ENCODE data around the gene RASSF6.
"Not testable (repeated sequence)": the region's sequence is repeated elsewhere in the genome, so short reads cannot be mapped to it uniquely, and the experiment has no call there.

The RASSF6 gene, protein sequence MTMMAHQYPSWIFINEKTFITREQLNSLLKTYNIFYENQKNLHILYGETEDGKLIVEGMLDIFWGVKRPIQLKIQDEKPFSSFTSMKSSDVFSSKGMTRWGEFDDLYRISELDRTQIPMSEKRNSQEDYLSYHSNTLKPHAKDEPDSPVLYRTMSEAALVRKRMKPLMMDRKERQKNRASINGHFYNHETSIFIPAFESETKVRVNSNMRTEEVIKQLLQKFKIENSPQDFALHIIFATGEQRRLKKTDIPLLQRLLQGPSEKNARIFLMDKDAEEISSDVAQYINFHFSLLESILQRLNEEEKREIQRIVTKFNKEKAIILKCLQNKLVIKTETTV

DNA sequence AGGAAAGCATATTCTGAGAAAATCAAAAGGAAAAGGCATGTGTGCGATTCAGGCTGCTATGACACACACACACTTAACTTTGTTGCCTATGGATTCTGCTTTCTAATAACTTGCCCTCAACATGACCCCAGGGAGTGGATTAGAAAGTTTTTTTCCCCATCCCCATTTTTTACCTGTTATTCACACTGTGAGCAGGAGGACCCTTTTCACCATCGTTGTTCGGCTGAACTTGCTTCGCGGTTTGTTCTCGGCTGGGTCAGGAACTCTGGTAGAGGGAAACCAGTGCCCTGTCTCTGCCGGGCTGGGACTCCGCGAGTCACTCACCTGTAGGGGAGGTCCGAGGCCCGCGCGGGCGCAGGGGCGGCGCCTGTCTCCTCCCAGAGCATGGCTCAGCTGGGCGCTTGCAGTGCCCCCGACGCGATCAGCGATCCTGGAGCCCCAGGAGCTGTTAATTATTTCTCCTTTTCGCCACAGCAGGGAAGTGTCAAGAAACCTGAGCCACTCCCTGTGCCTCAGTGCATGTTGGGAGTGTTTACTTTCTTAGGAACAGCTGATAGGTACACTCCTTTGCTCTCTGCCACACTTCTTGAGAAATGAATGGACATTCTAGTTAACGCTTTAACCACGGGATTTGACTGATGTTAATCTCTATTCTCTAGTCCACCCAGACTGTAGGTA is at the start of gene RASSF6:
TSS of gene RASSF6 (minus strand) at position 322 of the 678 bp plus-strand sequence. CDS start 8,641 bp downstream, outside the sequence.
- no peak within 1 kb of the TSS for H3K27ac ChIP-seq (ENCODE audit: low read length)
- H3K36me3 ChIP-seq (ENCODE audit: control insufficient read depth in 2 of 2, insufficient read depth in 2 of 2, low read length in 2 of 2), result no peaks in the 10 kb centered on the region
- H3K4me1 ChIP-seq (ENCODE audit: control insufficient read depth, insufficient read depth, low read length), result no peaks in the 10 kb centered on the region
- H3K27me3 ChIP-seq (ENCODE audit: control insufficient read depth in 1 of 2, insufficient read depth in 2 of 2, low read length in 2 of 2), result peaks cover 7 to 11% of the 10 kb centered on the region in 2 donors
- H3K9ac ChIP-seq (ENCODE audit: low read length in 2 of 2), result no peak within 1 kb of the TSS
- peak within 1 kb of the TSS in 1 of 2 donors; percentile 10 for H3K4me3 ChIP-seq (ENCODE audit: low read length in 2 of 2)
- no peaks in the 10 kb centered on the region for H3K9me3 ChIP-seq (ENCODE audit: control insufficient read depth in 2 of 2, low read length in 2 of 2)

DNA sequence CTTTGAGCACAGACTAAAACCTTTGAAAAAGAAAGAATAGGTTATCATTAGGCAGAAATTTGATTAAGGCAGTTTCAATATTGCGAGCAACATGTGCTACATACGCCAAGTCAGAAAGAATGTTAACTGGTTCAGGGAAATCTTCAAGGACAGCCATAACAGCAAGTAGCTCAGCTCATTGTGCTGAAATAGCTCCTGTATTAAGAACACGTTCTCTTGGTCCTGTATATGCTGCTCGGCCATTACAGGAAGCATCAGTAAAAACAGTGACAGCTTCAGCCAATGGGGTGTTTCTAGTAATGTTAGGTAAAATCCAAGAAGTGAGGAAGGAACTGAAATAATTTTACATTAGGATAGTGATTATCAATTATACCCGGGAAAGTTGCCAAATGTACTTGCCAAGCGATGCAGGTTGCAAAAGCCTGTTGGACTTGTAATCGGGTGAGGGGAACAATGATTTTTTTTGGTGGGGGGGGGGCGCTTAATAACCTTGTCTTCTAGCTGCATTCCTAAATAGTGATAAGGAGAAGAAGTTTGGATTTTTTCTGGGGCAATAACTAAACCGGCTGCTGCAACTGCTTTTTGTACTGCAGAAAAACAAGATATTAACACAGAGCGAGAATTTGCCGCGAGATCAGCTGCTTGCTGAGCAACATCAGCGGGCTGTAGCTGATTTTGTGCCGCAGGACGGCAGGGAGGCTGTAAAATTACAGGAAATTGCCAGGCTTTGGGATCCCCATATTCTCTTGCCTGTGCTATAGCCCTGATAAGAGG is 49.4 kb upstream of the RASSF6 start:
- Histone ChIP-seq H3K27me3 (ENCODE audit: control insufficient read depth in 1 of 2, insufficient read depth in 2 of 2, low read length in 2 of 2) (no peaks in the 10 kb centered on the region), H3K36me3 (ENCODE audit: control insufficient read depth in 2 of 2, insufficient read depth in 2 of 2, low read length in 2 of 2) (no peaks in the 10 kb centered on the region), H3K9me3 (ENCODE audit: control insufficient read depth in 2 of 2, low read length in 2 of 2) (no peaks in the 10 kb centered on the region), H3K4me3 (ENCODE audit: low read length in 2 of 2) (peak overlapping the region; percentile 31 to 47), H3K4me1 (ENCODE audit: control insufficient read depth, insufficient read depth, low read length) (no peaks in the 10 kb centered on the region), H3K27ac (ENCODE audit: low read length) (no peak overlapping the region), H3K9ac (ENCODE audit: low read length in 2 of 2) (peak overlapping the region in 1 of 2 donors; percentile 5)

DNA sequence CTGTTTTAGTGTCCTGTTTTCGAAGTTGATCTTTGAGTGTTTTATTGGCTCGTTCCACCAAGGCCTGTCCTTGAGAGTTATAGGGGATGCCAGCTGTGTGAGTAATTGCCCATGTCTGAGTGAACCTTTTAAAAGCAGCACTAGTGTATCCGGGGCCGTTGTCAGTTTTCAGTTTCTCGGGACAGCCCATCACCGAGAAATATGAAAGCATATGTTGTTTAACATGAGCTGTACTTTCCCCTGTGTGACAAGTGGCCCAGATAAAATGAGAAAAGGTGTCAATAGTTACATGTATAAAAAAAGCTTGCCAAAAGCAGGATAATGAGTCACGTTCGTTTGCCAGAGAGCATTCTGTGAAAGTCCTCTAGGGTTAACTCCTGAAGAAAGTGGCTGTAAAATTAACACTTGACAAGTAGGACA is 48.6 kb upstream of the RASSF6 start:
- peak overlapping the region; percentile 31 to 47 for H3K4me3 ChIP-seq (ENCODE audit: low read length in 2 of 2)
- no peaks in the 10 kb centered on the region for H3K36me3 ChIP-seq (ENCODE audit: control insufficient read depth in 2 of 2, insufficient read depth in 2 of 2, low read length in 2 of 2)
- H3K27me3 ChIP-seq (ENCODE audit: control insufficient read depth in 1 of 2, insufficient read depth in 2 of 2, low read length in 2 of 2), result no peaks in the 10 kb centered on the region
- no peaks in the 10 kb centered on the region for H3K9me3 ChIP-seq (ENCODE audit: control insufficient read depth in 2 of 2, low read length in 2 of 2)
- H3K9ac ChIP-seq (ENCODE audit: low read length in 2 of 2), result peak overlapping the region in 1 of 2 donors; percentile 29
- H3K27ac ChIP-seq (ENCODE audit: low read length), result no peak overlapping the region
- H3K4me1 ChIP-seq (ENCODE audit: control insufficient read depth, insufficient read depth, low read length), result no peaks in the 10 kb centered on the region

DNA sequence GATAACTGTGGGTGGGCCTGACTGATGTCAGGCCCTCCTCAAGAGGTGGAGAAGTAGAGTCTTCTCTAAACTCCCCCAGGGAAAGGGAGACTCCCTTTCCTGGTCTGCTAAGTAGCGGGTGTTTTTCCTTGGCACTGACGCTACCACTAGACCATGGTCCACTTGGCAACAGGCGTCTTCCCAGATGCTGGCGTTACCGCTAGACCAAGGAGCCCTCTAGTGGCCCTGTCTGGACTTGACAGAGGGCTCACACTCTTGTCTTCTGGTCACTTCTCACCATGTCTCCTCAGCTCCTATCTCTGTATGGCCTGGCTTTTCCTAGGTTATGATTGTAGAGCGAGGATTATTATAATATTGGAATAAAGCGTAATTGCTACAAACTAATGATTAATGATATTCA is 45.7 kb upstream of the RASSF6 start:
- H3K36me3 ChIP-seq (ENCODE audit: control insufficient read depth in 2 of 2, insufficient read depth in 2 of 2, low read length in 2 of 2); H3K9me3 ChIP-seq (ENCODE audit: control insufficient read depth in 2 of 2, low read length in 2 of 2); H3K27me3 ChIP-seq (ENCODE audit: control insufficient read depth in 1 of 2, insufficient read depth in 2 of 2, low read length in 2 of 2); H3K27ac ChIP-seq (ENCODE audit: low read length); H3K9ac ChIP-seq (ENCODE audit: low read length in 2 of 2); H3K4me3 ChIP-seq (ENCODE audit: low read length in 2 of 2); H3K4me1 ChIP-seq (ENCODE audit: control insufficient read depth, insufficient read depth, low read length): not testable (repeated sequence)

DNA sequence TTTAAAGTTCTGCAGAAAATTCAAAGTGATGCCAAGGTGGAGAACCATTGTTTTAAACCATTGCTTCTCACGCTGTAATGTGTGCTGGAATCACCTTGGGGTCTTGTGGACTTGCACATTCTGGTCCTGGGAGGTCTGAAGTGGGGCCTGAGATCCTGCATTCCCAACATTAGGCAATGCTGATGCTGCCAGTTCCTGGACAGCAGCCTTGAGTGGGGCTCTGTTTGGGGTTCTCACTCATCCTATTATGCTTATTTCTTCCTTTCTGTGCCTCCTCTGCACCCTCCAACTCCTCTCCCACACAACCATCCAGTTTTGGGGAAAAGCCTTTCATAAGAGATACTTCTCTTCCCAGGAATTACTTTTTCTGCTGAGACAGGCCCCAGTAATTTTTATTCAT is 44.2 kb upstream of the RASSF6 start:
- Histone ChIP-seq H3K9me3 (ENCODE audit: control insufficient read depth in 2 of 2, low read length in 2 of 2) (no peaks in the 10 kb centered on the region), H3K4me1 (ENCODE audit: control insufficient read depth, insufficient read depth, low read length) (no peaks in the 10 kb centered on the region), H3K9ac (ENCODE audit: low read length in 2 of 2) (no peak overlapping the region), H3K4me3 (ENCODE audit: low read length in 2 of 2) (no peak overlapping the region), H3K27ac (ENCODE audit: low read length) (no peak overlapping the region), H3K27me3 (ENCODE audit: control insufficient read depth in 1 of 2, insufficient read depth in 2 of 2, low read length in 2 of 2) (no peaks in the 10 kb centered on the region), H3K36me3 (ENCODE audit: control insufficient read depth in 2 of 2, insufficient read depth in 2 of 2, low read length in 2 of 2) (no peaks in the 10 kb centered on the region)

DNA sequence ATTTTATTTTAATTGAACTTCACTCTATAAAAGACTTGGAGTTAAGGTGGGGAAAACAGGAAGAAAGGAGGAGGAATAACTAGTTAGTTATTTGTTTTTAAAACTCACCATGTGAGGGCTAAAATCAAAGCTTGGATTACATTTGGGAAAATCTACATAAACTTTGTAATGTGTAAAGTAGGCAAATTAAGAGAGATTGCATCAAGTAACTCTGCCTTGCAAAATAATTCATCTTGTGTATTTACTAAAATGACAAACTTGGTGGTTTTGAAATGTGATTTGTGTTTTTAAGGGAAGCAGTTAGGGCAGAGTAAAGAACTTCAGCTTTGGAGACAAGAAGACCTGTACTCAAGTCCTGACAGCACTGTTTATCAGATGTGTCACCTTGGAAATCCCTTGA is 43.3 kb upstream of the RASSF6 start:
- no peak overlapping the region for H3K27ac ChIP-seq (ENCODE audit: low read length)
- no peaks in the 10 kb centered on the region for H3K4me1 ChIP-seq (ENCODE audit: control insufficient read depth, insufficient read depth, low read length)
- no peaks in the 10 kb centered on the region for H3K9me3 ChIP-seq (ENCODE audit: control insufficient read depth in 2 of 2, low read length in 2 of 2)

DNA sequence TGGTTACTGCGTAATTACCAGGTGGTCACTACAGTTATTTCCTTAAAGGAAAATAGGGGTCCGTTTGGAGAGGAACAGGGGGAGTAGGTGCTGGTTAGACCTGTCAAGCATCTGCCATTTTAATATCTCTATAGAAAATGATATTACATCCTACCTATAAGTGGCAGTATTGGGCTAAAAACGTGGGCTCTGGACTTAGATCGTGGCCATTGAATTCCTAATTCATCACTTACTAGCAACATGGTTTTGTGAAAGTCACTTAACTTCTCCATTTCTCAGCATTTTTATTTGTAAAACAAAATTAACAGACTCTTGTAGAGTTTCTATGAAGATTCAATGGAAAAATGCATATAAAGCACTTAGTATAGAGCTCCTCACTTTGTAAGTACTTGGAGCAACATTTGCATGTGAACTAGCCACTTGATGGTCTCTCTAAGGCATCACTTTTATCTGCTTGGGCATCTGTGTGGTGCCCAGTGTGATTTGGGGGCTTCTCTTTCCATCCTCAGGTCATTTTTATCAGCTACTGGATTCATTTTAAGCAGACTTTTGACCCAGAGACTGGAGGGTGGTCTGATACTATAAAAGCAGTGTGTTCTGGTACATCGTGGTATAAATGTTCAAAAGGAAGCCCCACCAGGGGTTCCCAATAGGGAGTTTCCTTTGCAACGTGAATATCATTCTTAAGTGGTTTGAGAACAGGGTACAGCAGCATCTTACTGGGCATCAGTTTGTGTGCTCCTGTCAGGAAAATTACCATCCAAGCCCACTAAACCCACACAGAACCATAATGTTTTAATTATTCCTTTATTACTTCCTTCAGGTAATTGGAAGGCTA is 42.7 kb upstream of the RASSF6 start:
- no peaks in the 10 kb centered on the region for H3K9me3 ChIP-seq (ENCODE audit: control insufficient read depth in 2 of 2, low read length in 2 of 2)
- no peaks in the 10 kb centered on the region for H3K27me3 ChIP-seq (ENCODE audit: control insufficient read depth in 1 of 2, insufficient read depth in 2 of 2, low read length in 2 of 2)
- no peak overlapping the region for H3K4me3 ChIP-seq (ENCODE audit: low read length in 2 of 2)
- H3K9ac ChIP-seq (ENCODE audit: low read length in 2 of 2), result no peak overlapping the region
- H3K27ac ChIP-seq (ENCODE audit: low read length), result no peak overlapping the region
- H3K36me3 ChIP-seq (ENCODE audit: control insufficient read depth in 2 of 2, insufficient read depth in 2 of 2, low read length in 2 of 2), result no peaks in the 10 kb centered on the region
- H3K4me1 ChIP-seq (ENCODE audit: control insufficient read depth, insufficient read depth, low read length), result no peaks in the 10 kb centered on the region

More for the DNA sequence above, 43.3 kb upstream of the RASSF6 start:
- no peak overlapping the region for H3K9ac ChIP-seq (ENCODE audit: low read length in 2 of 2)
- no peaks in the 10 kb centered on the region for H3K27me3 ChIP-seq (ENCODE audit: control insufficient read depth in 1 of 2, insufficient read depth in 2 of 2, low read length in 2 of 2)
- no peaks in the 10 kb centered on the region for H3K36me3 ChIP-seq (ENCODE audit: control insufficient read depth in 2 of 2, insufficient read depth in 2 of 2, low read length in 2 of 2)
- no peak overlapping the region for H3K4me3 ChIP-seq (ENCODE audit: low read length in 2 of 2)

DNA sequence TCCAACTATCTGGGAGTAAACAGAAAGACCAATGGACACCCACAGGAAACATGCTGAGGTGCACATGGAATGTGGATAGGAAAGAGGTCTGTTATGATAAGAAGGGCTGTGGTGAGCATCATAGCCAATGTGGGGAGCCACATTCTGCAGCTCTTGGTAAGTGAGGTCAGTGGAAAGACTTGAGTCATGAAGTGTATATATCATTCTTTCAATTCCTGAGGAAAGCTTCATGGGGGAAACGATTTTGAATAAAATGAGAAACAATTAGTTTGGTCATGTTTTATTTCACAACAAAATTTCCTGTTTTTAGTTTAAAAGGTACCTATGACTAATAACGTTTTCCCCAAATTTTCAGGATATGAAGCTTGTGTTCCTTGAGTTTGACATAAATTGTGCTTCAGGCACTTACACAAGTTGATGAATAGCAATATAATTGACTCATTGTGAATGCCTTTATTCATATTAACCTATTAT is 41.4 kb upstream of the RASSF6 start:
- Histone ChIP-seq H3K9me3 (ENCODE audit: control insufficient read depth in 2 of 2, low read length in 2 of 2) (no peaks in the 10 kb centered on the region), H3K36me3 (ENCODE audit: control insufficient read depth in 2 of 2, insufficient read depth in 2 of 2, low read length in 2 of 2) (no peaks in the 10 kb centered on the region), H3K27ac (ENCODE audit: low read length) (no peak overlapping the region), H3K27me3 (ENCODE audit: control insufficient read depth in 1 of 2, insufficient read depth in 2 of 2, low read length in 2 of 2) (no peaks in the 10 kb centered on the region), H3K9ac (ENCODE audit: low read length in 2 of 2) (no peak overlapping the region), H3K4me3 (ENCODE audit: low read length in 2 of 2) (no peak overlapping the region), H3K4me1 (ENCODE audit: control insufficient read depth, insufficient read depth, low read length) (no peaks in the 10 kb centered on the region)

DNA sequence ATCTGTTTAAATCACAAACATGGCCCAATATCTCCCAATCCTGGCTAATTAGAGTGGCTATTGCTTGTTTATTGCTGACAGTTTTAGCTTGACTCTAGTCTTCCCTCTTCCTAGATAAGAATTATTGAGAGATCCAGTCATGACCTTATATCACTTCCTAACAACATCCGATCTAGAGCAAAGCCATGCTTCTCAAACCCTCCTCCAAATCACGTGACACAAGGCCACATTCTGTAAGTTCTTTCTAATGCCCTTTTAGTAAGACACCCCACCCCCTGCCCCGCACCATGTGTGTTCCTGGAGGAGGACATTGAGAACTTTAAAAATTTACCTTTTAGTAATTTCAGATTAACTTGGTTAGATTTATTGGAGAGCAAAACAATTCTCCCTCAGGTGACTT is 40.6 kb upstream of the RASSF6 start:
- H3K27me3 ChIP-seq (ENCODE audit: control insufficient read depth in 1 of 2, insufficient read depth in 2 of 2, low read length in 2 of 2), result no peaks in the 10 kb centered on the region
- no peak overlapping the region for H3K9ac ChIP-seq (ENCODE audit: low read length in 2 of 2)
- H3K36me3 ChIP-seq (ENCODE audit: control insufficient read depth in 2 of 2, insufficient read depth in 2 of 2, low read length in 2 of 2), result no peaks in the 10 kb centered on the region
- no peaks in the 10 kb centered on the region for H3K4me1 ChIP-seq (ENCODE audit: control insufficient read depth, insufficient read depth, low read length)
- H3K4me3 ChIP-seq (ENCODE audit: low read length in 2 of 2), result no peak overlapping the region
- no peak overlapping the region for H3K27ac ChIP-seq (ENCODE audit: low read length)
- no peaks in the 10 kb centered on the region for H3K9me3 ChIP-seq (ENCODE audit: control insufficient read depth in 2 of 2, low read length in 2 of 2)

DNA sequence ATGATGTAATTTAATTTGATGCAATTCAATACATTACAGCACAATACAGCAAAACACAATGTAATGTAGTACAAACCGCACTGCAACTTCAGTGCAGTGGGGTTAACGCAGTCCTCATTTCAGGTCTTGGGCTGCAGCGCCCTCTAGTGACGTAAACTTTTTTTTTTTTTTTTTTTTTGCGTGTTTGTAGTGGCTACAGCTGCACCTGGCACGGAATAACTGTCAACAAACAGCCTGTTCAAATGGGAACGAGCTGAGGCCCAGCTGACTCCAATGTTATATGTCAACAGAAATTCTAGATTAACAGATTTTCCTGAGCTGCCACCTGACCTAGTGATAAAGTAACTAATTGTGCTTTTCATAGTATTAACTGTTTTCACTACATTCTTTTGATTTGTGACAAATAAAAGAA is 33.5 kb upstream of the RASSF6 start:
- Histone ChIP-seq H3K9ac (ENCODE audit: low read length in 2 of 2) (no peak overlapping the region), H3K4me3 (ENCODE audit: low read length in 2 of 2) (no peak overlapping the region), H3K36me3 (ENCODE audit: control insufficient read depth in 2 of 2, insufficient read depth in 2 of 2, low read length in 2 of 2) (no peaks in the 10 kb centered on the region), H3K4me1 (ENCODE audit: control insufficient read depth, insufficient read depth, low read length) (no peaks in the 10 kb centered on the region), H3K27ac (ENCODE audit: low read length) (no peak overlapping the region), H3K27me3 (ENCODE audit: control insufficient read depth in 1 of 2, insufficient read depth in 2 of 2, low read length in 2 of 2) (no peaks in the 10 kb centered on the region), H3K9me3 (ENCODE audit: control insufficient read depth in 2 of 2, low read length in 2 of 2) (no peaks in the 10 kb centered on the region)
